PC-3 (cell line): Measurements from ENCODE around the gene RBMS2. TPM values are rescaled to one million over a fixed set of nuclear protein-coding genes. Genes with fewer than 3 reads are reported as not detected.

Experiments
- ATAC-seq: fragments of 200-7000 bp; cut with Tn5 transposase; 2 replicates; pipeline ENCODE4 v1.9.1; 2020; ENCODE audit warnings: mild to moderate bottlenecking, moderate library complexity
- BruUV-seq: library from RNA; stranded (reverse); fragments of 400-500 nt; replicated peaks from 2 replicates; lab custom pipeline; 2021; lab: Mats Ljungman, UMichigan
- CTCF ChIA-PET: fragments of 300-600 bp; sonication (Branson Sonifier 250); formaldehyde crosslinking; loops from one replicate; lab custom pipeline; 2022; ENCODE audit warnings: antibody characterized with exemption; lab: Charles Lee
- POLR2A ChIA-PET: fragments of 300-600 bp; sonication (Branson Sonifier 250); formaldehyde crosslinking; loops from one replicate; lab custom pipeline; 2022; ENCODE audit warnings: antibody characterized with exemption; ENCODE audit not compliant: unreplicated experiment; lab: Charles Lee
- DNase-seq: peaks from one replicate; pipeline ENCODE4 v3.0.0-alpha.2; 2015
- H2AFZ ChIP-seq: fragments of 300-600 bp; sonication (generic); 2 replicates; pipeline ENCODE4 v1.6.0; 2016; ENCODE audit warnings: antibody characterized with exemption, low read length
- H3F3A ChIP-seq: fragments of 300-600 bp; sonication (generic); one replicate; pipeline ENCODE4 v1.6.0; 2017; ENCODE audit warnings: antibody characterized with exemption, low read length, control low read depth, mild to moderate bottlenecking; ENCODE audit not compliant: unreplicated experiment
- H3K27ac ChIP-seq: fragments of 300-600 bp; sonication (generic); 2 replicates; pipeline ENCODE4 v1.5.1; 2016; ENCODE audit warnings: mild to moderate bottlenecking, low read length
- H3K27me3 ChIP-seq: fragments of 300-600 bp; sonication (generic); 2 replicates; pipeline ENCODE4 v1.6.1; 2016; ENCODE audit warnings: low read length, mixed read lengths
- H3K36me3 ChIP-seq: fragments of 300-600 bp; sonication (generic); 2 replicates; pipeline ENCODE4 v1.6.1; 2016; ENCODE audit warnings: low read depth, mixed run types, low read length, mixed read lengths
- H3K4me1 ChIP-seq: fragments of 300-600 bp; sonication (generic); 2 replicates; pipeline ENCODE4 v1.5.1; 2016; ENCODE audit warnings: low read length; ENCODE audit not compliant: insufficient read depth
- H3K4me2 ChIP-seq: fragments of 300-600 bp; sonication (generic); 2 replicates; pipeline ENCODE4 v1.6.0; 2016; ENCODE audit warnings: low read length
- H3K4me3 ChIP-seq: fragments of 300-600 bp; sonication (generic); 2 replicates; pipeline ENCODE4 v1.5.1; 2016; ENCODE audit warnings: mild to moderate bottlenecking, low read length, mixed read lengths
- H3K79me2 ChIP-seq: fragments of 300-600 bp; sonication (generic); 2 replicates; pipeline ENCODE4 v1.6.1; 2017; ENCODE audit warnings: low read length, mixed read lengths
- H3K9ac ChIP-seq: fragments of 300-600 bp; sonication (generic); 2 replicates; pipeline ENCODE4 v1.6.0; 2016; ENCODE audit warnings: mild to moderate bottlenecking, low read length
- H3K9me2 ChIP-seq: fragments of 300-600 bp; sonication (generic); replicated peaks from 2 replicates; pipeline ENCODE4 v1.6.1; 2016; ENCODE audit warnings: mixed run types, low read length, mixed read lengths
- H3K9me3 ChIP-seq: fragments of 300-600 bp; sonication (generic); 2 replicates; pipeline ENCODE4 v1.6.1; 2016; ENCODE audit warnings: low read length, mixed read lengths
- H4K20me1 ChIP-seq: fragments of 300-600 bp; sonication (generic); 2 replicates; pipeline ENCODE4 v1.6.1; 2016; ENCODE audit warnings: low read length, mixed read lengths
- EZH2 ChIP-seq: fragments of 300-600 bp; sonication (generic); IDR thresholded peaks from one replicate; pipeline ENCODE4 v1.6.1; 2017; ENCODE audit warnings: antibody characterized with exemption, mild to moderate bottlenecking, low read length; ENCODE audit not compliant: unreplicated experiment
- EZH2phosphoT487 ChIP-seq: fragments of 300-600 bp; sonication (generic); IDR thresholded peaks from 2 replicates; pipeline ENCODE4 v1.6.1; 2018; ENCODE audit warnings: mild to moderate bottlenecking, antibody characterized with exemption, low read length, borderline replicate concordance
- intact Hi-C: fragments of 100-400 bp; cut with micrococcal nuclease; formaldehyde crosslinking; loops from 2 replicates; pipeline ENCODE4 v1.9.0; 2023
- total RNA-seq: library from RNA; depleted of rRNA; stranded (reverse); fragments of >200 nt; gene quantifications from 2 replicates; pipeline ENCODE4 v1.2.3, GENCODE V29; 2014
- TF ChIP-seq, protein P1 (sequence below): fragments of 300-600 bp; sonication (generic); conservative IDR thresholded peaks from 2 replicates; pipeline ENCODE4 v1.5.1; 2017; ENCODE audit warnings: antibody characterized with exemption, low read depth, mild to moderate bottlenecking, low read length

The RBMS2 gene
- total RNA-seq, 1 experiment from 2014 or later, result 10.2 TPM

GRCh38 chr12:56599797-56600196 lies 78.2 kb downstream of the RBMS2 start:
- TF ChIP-seq EZH2 (no peak), EZH2phosphoT487 (no peak)
- TF ChIP-seq, protein P1, sequence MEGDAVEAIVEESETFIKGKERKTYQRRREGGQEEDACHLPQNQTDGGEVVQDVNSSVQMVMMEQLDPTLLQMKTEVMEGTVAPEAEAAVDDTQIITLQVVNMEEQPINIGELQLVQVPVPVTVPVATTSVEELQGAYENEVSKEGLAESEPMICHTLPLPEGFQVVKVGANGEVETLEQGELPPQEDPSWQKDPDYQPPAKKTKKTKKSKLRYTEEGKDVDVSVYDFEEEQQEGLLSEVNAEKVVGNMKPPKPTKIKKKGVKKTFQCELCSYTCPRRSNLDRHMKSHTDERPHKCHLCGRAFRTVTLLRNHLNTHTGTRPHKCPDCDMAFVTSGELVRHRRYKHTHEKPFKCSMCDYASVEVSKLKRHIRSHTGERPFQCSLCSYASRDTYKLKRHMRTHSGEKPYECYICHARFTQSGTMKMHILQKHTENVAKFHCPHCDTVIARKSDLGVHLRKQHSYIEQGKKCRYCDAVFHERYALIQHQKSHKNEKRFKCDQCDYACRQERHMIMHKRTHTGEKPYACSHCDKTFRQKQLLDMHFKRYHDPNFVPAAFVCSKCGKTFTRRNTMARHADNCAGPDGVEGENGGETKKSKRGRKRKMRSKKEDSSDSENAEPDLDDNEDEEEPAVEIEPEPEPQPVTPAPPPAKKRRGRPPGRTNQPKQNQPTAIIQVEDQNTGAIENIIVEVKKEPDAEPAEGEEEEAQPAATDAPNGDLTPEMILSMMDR, result no peak
- BruUV-seq, result no TSS peak
- H2AFZ ChIP-seq, result no peak overlapping the region
- H3K27ac ChIP-seq, result no peak overlapping the region
- H3K4me2 ChIP-seq, result no peak overlapping the region
- H3K4me1 ChIP-seq, result no peaks in the 10 kb centered on the region
- peaks cover 67% of the 10 kb centered on the region for H3K36me3 ChIP-seq
- POLR2A ChIA-PET, result no interaction called here
- no peak overlapping the region for H3K4me3 ChIP-seq
- CTCF ChIA-PET, result no interaction called here
- no peak overlapping the region for H3K9ac ChIP-seq
- DNase-seq (no peak), ATAC-seq (no peak)
- no peaks in the 10 kb centered on the region for H3K9me3 ChIP-seq
- H3F3A ChIP-seq, result no peaks in the 10 kb centered on the region
- no peaks in the 10 kb centered on the region for H3K79me2 ChIP-seq
- no peaks in the 10 kb centered on the region for H4K20me1 ChIP-seq
- intact Hi-C loops, result no loop called here
- H3K9me2 ChIP-seq, result no peaks in the 10 kb centered on the region
- no peaks in the 10 kb centered on the region for H3K27me3 ChIP-seq

- TF ChIP-seq EZH2 (no peak), EZH2phosphoT487 (no peak)
- TF ChIP-seq, protein P1, result no peak
- peaks cover 69% of the 10 kb centered on the region for H3K36me3 ChIP-seq
- H3K9ac ChIP-seq, result no peak overlapping the region
Observed at GRCh38 chr12:56600753-56601152, 79.1 kb downstream of the RBMS2 start.

GRCh38 chr12:56601503-56601902 lies 79.9 kb downstream of the RBMS2 start:
- peaks cover 76% of the 10 kb centered on the region for H3K36me3 ChIP-seq
- intact Hi-C loops, result no loop called here
- POLR2A ChIA-PET, result no interaction called here

More at GRCh38 chr12:56600753-56601152, 79.1 kb downstream of the RBMS2 start:
- ATAC-seq (no peak), DNase-seq (no peak)
- H3K4me3 ChIP-seq, result no peak overlapping the region
- BruUV-seq, result no TSS peak
- POLR2A ChIA-PET, result no interaction called here
- H3K79me2 ChIP-seq, result no peaks in the 10 kb centered on the region
- H3K27me3 ChIP-seq, result no peaks in the 10 kb centered on the region
- no peaks in the 10 kb centered on the region for H4K20me1 ChIP-seq
- H3K9me2 ChIP-seq, result no peaks in the 10 kb centered on the region
- H3K27ac ChIP-seq, result no peak overlapping the region
- H3F3A ChIP-seq, result no peaks in the 10 kb centered on the region
- H3K9me3 ChIP-seq, result no peaks in the 10 kb centered on the region
- H3K4me2 ChIP-seq, result no peak overlapping the region
- CTCF ChIA-PET, result no interaction called here
- no peak overlapping the region for H2AFZ ChIP-seq
- intact Hi-C loops, result no loop called here
- H3K4me1 ChIP-seq, result no peaks in the 10 kb centered on the region

More at GRCh38 chr12:56601503-56601902, 79.9 kb downstream of the RBMS2 start:
- 0 out of 2 replicates have a peak, but pooled peaks have one; percentile 30 for ATAC-seq
- Histone ChIP-seq H3K9me3 (no peaks in the 10 kb centered on the region), H3F3A (no peaks in the 10 kb centered on the region), H3K79me2 (no peaks in the 10 kb centered on the region), H4K20me1 (no peaks in the 10 kb centered on the region), H3K9ac (no peak overlapping the region), H3K9me2 (no peaks in the 10 kb centered on the region), H3K4me3 (no peak overlapping the region), H3K27ac (no peak overlapping the region), H3K4me1 (no peaks in the 10 kb centered on the region), H3K27me3 (no peaks in the 10 kb centered on the region), H3K4me2 (no peak overlapping the region), H2AFZ (no peak overlapping the region)
- no peak for TF ChIP-seq EZH2phosphoT487
- TF ChIP-seq, protein P1, result peak; percentile 40; the same call in 1 of the 2 replicates
- DNase-seq, result peak; percentile 15
- CTCF ChIA-PET, result no interaction called here
- no TSS peak for BruUV-seq
